Astrocyte (in vitro differentiated cells and primary cell): ENCODE data around the gene ENPP6. TPM values are rescaled to one million over a fixed set of nuclear protein-coding genes. Genes with fewer than 3 reads are reported as not detected.
"Not testable (repeated sequence)": the region's sequence is repeated elsewhere in the genome, so short reads cannot be mapped to it uniquely, and the experiment has no call there.

Experiments
- DNase-seq: peaks from one replicate; pipeline ENCODE4 v3.0.0-alpha.2; 2010; ENCODE audit warnings: low read depth
- FAIRE-seq: peaks from 2 replicates; lab custom pipeline; 2011; peaks lifted over from hg19 to GRCh38; lab: Jason Lieb, UNC
- H2AFZ ChIP-seq: 2 replicates; pipeline ENCODE4 v1.6.0; 2012; ENCODE audit warnings: low read depth, low read length, inconsistent platforms
- H3K27ac ChIP-seq: 2 replicates; pipeline ENCODE4 v1.5.1; 2011; ENCODE audit warnings: low read depth, low read length, inconsistent platforms
- H3K27me3 ChIP-seq: 2 replicates; pipeline ENCODE4 v1.6.0; 2011; ENCODE audit warnings: low read length, inconsistent platforms; ENCODE audit not compliant: insufficient read depth
- H3K36me3 ChIP-seq: 2 replicates; pipeline ENCODE4 v1.5.1; 2011; ENCODE audit warnings: low read length, inconsistent platforms; ENCODE audit not compliant: insufficient read depth
- H3K4me1 ChIP-seq: 2 replicates; pipeline ENCODE4 v1.5.1; 2011; ENCODE audit warnings: low read length, inconsistent platforms; ENCODE audit not compliant: insufficient read depth
- H3K4me2 ChIP-seq: 2 replicates; pipeline ENCODE4 v1.6.0; 2012; ENCODE audit warnings: low read length, inconsistent platforms
- H3K4me3 ChIP-seq: 2 replicates; pipeline ENCODE4 v1.5.1; 2011; ENCODE audit warnings: low read depth, mild to moderate bottlenecking, low read length, inconsistent platforms; ENCODE audit not compliant: insufficient read depth
- H3K79me2 ChIP-seq: 2 replicates; pipeline ENCODE4 v1.6.0; 2012; ENCODE audit warnings: mild to moderate bottlenecking, low read length, inconsistent platforms; ENCODE audit not compliant: insufficient read depth
- H3K9ac ChIP-seq: 2 replicates; pipeline ENCODE4 v1.6.0; 2012; ENCODE audit warnings: mild to moderate bottlenecking, low read length, inconsistent platforms
- H3K9me3 ChIP-seq: 2 replicates; pipeline ENCODE4 v1.5.1; 2012; ENCODE audit warnings: low read depth, mild to moderate bottlenecking, low read length, inconsistent platforms; ENCODE audit not compliant: insufficient read depth
- H4K20me1 ChIP-seq: 2 replicates; pipeline ENCODE4 v1.6.0; 2012; ENCODE audit warnings: low read length, inconsistent platforms; ENCODE audit not compliant: insufficient read depth
- H3K27ac Mint-ChIP-seq: one replicate; pipeline ENCODE4 v1.8.0; 2021; ENCODE audit warnings: mild to moderate bottlenecking, mixed read lengths; ENCODE audit not compliant: unreplicated experiment
- H3K27me3 Mint-ChIP-seq: one replicate; pipeline ENCODE4 v1.8.0; 2021; ENCODE audit warnings: low read depth, mixed read lengths; ENCODE audit not compliant: unreplicated experiment
- H3K36me3 Mint-ChIP-seq: one replicate; pipeline ENCODE4 v1.8.0; 2021; ENCODE audit warnings: low read depth, mixed read lengths; ENCODE audit not compliant: unreplicated experiment
- H3K4me1 Mint-ChIP-seq: one replicate; pipeline ENCODE4 v1.8.0; 2021; ENCODE audit warnings: low read depth, mixed read lengths; ENCODE audit not compliant: unreplicated experiment
- H3K4me3 Mint-ChIP-seq: one replicate; pipeline ENCODE4 v1.8.0; 2021; ENCODE audit warnings: mild to moderate bottlenecking, moderate library complexity, mixed read lengths; ENCODE audit not compliant: unreplicated experiment
- H3K9me3 Mint-ChIP-seq: one replicate; pipeline ENCODE4 v1.8.0; 2021; ENCODE audit warnings: mild to moderate bottlenecking, mixed read lengths; ENCODE audit not compliant: unreplicated experiment
- EZH2 ChIP-seq: IDR thresholded peaks from 2 replicates; pipeline ENCODE4 v1.6.1; 2012; ENCODE audit warnings: mild to moderate bottlenecking, low read length, inconsistent platforms; ENCODE audit not compliant: insufficient read depth
- total RNA-seq: library from RNA; stranded (reverse); gene quantifications from 2 replicates; pipeline ENCODE4 v1.2.1, GENCODE V29; 2021
- TF ChIP-seq, protein P1 (sequence below): IDR thresholded peaks from 2 replicates; pipeline ENCODE4 v1.5.1; 2011; ENCODE audit warnings: low read depth, mild to moderate bottlenecking, inconsistent platforms, low read length, moderate library complexity; ENCODE audit not compliant: insufficient read depth

ENPP6 gene
- total RNA-seq, 1 donor from 2014 or later: 0.50 TPM

DNA sequence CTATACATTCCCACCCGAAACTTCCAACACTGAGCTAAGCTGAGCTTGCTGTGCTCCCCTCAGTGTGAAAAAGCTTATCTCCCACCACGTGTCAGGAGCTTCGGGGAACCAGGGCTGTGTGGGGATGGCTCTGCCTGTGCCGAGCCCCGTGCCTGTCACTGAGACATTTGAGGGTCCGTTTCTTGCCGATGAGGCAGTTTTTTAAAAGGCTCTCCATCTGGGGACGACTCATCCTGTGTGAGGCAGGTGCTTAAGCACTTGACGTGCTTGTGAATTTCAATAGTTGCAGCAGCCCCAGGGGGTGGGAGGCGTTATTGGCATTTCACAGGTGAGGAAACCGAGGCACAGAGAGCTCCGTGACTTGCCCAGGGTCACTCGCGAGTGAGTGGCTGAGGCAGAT lies 160.8 kb downstream of the ENPP6 start:
- no peak overlapping the region for H3K27ac ChIP-seq
- H3K4me1 ChIP-seq: no peaks in the 10 kb centered on the region
- FAIRE-seq (no peak), DNase-seq (no peak)
- H2AFZ ChIP-seq: no peak overlapping the region
- no peaks in the 10 kb centered on the region for H3K36me3 ChIP-seq
- H3K4me3 Mint-ChIP-seq: no peak overlapping the region
- H3K27me3 Mint-ChIP-seq: peaks cover 2% of the 10 kb centered on the region
- no peaks in the 10 kb centered on the region for H3K27me3 ChIP-seq
- no peak overlapping the region for H3K4me2 ChIP-seq
- H3K9ac ChIP-seq: no peak overlapping the region
- peaks cover 1% of the 10 kb centered on the region for H3K36me3 Mint-ChIP-seq
- H3K27ac Mint-ChIP-seq: no peak overlapping the region
- H3K9me3 Mint-ChIP-seq: peaks cover 2% of the 10 kb centered on the region
- H3K9me3 ChIP-seq: no peaks in the 10 kb centered on the region
- H3K4me1 Mint-ChIP-seq: no peaks in the 10 kb centered on the region
- no peaks in the 10 kb centered on the region for H4K20me1 ChIP-seq
- no peaks in the 10 kb centered on the region for H3K79me2 ChIP-seq
- TF ChIP-seq, protein P1, sequence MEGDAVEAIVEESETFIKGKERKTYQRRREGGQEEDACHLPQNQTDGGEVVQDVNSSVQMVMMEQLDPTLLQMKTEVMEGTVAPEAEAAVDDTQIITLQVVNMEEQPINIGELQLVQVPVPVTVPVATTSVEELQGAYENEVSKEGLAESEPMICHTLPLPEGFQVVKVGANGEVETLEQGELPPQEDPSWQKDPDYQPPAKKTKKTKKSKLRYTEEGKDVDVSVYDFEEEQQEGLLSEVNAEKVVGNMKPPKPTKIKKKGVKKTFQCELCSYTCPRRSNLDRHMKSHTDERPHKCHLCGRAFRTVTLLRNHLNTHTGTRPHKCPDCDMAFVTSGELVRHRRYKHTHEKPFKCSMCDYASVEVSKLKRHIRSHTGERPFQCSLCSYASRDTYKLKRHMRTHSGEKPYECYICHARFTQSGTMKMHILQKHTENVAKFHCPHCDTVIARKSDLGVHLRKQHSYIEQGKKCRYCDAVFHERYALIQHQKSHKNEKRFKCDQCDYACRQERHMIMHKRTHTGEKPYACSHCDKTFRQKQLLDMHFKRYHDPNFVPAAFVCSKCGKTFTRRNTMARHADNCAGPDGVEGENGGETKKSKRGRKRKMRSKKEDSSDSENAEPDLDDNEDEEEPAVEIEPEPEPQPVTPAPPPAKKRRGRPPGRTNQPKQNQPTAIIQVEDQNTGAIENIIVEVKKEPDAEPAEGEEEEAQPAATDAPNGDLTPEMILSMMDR: no peak
- no peak for TF ChIP-seq EZH2
- no peak overlapping the region for H3K4me3 ChIP-seq

DNA sequence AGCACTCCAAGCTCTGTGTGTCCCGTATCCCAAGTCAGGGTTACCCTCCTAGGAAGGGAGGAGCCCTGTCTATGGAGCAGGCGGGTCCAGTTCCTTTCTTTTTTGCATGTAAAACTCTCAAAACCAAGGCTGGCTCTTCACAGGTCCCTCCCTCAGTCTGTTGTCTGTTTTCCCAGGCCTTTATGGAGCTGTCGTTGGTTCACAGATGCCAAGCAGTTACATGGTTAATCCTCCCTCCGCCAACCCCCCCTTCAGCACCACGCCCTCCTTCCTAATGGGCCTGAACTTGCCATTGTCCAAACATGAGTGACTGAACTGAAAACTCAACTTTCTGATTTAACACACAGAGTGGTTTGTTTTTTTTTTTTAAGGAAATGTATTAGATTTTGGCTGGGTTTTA lies 164.2 kb downstream of the ENPP6 start:
- no peaks in the 10 kb centered on the region for H3K4me1 ChIP-seq
- Mint-ChIP-seq H3K27ac (no peak overlapping the region), H3K9me3 (peaks cover 1% of the 10 kb centered on the region), H3K36me3 (peaks cover 1% of the 10 kb centered on the region), H3K4me3 (no peak overlapping the region), H3K4me1 (no peaks in the 10 kb centered on the region), H3K27me3 (peaks cover 2% of the 10 kb centered on the region)
- no peak for DNase-seq
- no peak for FAIRE-seq
- H3K9ac ChIP-seq: no peak overlapping the region
- H3K4me2 ChIP-seq: no peak overlapping the region
- no peaks in the 10 kb centered on the region for H3K36me3 ChIP-seq
- H2AFZ ChIP-seq: no peak overlapping the region
- H3K79me2 ChIP-seq: no peaks in the 10 kb centered on the region
- no peaks in the 10 kb centered on the region for H4K20me1 ChIP-seq
- no peak for TF ChIP-seq EZH2
- TF ChIP-seq, protein P1: no peak
- no peak overlapping the region for H3K4me3 ChIP-seq
- H3K27ac ChIP-seq: no peak overlapping the region
- H3K9me3 ChIP-seq: peaks cover 5% of the 10 kb centered on the region
- H3K27me3 ChIP-seq: no peaks in the 10 kb centered on the region

DNA sequence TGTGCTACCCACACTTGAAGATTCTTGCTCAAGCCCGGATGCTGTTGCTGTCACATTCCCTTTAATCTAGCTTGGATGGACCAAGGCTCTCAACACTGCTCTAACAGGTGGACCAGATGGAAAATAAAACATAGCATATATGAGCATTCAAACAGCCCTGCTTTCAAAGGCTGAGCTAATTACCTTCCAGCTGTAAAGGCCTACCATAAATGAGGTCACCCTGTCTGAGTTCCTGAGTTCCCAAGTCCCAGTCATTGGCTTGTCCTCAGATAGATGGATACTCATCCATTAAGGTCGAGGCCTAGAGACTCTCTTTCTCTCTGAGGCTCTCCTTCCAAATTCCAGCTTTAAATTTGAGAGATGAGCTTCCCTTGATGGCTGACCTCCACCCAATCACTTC lies 165.1 kb downstream of the ENPP6 start:
- FAIRE-seq (no peak), DNase-seq (no peak)
- H3K9ac ChIP-seq: no peak overlapping the region
- TF ChIP-seq, protein P1: no peak
- TF ChIP-seq EZH2: no peak
- Mint-ChIP-seq H3K4me3 (no peak overlapping the region), H3K36me3 (peaks cover 1% of the 10 kb centered on the region), H3K4me1 (no peaks in the 10 kb centered on the region), H3K27me3 (peaks cover 2% of the 10 kb centered on the region), H3K9me3 (peaks cover 4% of the 10 kb centered on the region), H3K27ac (no peak overlapping the region)
- no peaks in the 10 kb centered on the region for H3K4me1 ChIP-seq
- no peaks in the 10 kb centered on the region for H3K27me3 ChIP-seq
- no peak overlapping the region for H2AFZ ChIP-seq
- H3K4me2 ChIP-seq: no peak overlapping the region
- H3K36me3 ChIP-seq: no peaks in the 10 kb centered on the region
- H3K4me3 ChIP-seq: no peak overlapping the region
- H3K79me2 ChIP-seq: no peaks in the 10 kb centered on the region
- peaks cover 5% of the 10 kb centered on the region for H3K9me3 ChIP-seq
- H3K27ac ChIP-seq: no peak overlapping the region
- H4K20me1 ChIP-seq: no peaks in the 10 kb centered on the region

DNA sequence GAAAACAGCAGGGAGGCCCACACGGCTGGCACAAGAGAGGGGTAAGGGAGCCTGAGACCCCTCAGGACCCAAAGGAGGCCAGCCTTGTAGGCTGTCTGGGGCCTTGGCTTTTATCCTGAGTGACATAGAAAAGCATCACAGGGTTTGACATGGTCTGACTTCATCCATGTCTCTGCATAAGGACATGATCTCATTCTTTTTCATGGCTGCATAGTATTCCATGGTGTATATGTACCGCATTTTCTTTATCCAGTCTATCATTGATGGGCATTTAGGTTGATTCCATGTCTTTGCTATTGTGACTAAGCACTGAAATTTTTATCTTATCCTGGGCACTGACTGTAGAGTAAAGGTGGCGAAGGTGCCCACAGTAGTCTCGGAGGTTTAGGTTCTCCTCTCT lies 166.4 kb downstream of the ENPP6 start:
- H4K20me1 ChIP-seq, DNase-seq, FAIRE-seq, H3K27ac ChIP-seq, H3K4me3 ChIP-seq, H3K36me3 Mint-ChIP-seq, H3K9me3 ChIP-seq, H3K27ac Mint-ChIP-seq, H2AFZ ChIP-seq, H3K4me2 ChIP-seq, H3K27me3 Mint-ChIP-seq, H3K4me1 ChIP-seq, H3K4me1 Mint-ChIP-seq, H3K36me3 ChIP-seq, H3K4me3 Mint-ChIP-seq, H3K9me3 Mint-ChIP-seq, H3K9ac ChIP-seq, H3K79me2 ChIP-seq, H3K27me3 ChIP-seq: not testable (repeated sequence)
